ENCODE data around the gene PIP4K2C.
"Not testable (repeated sequence)": the region's sequence is repeated elsewhere in the genome, so short reads cannot be mapped to it uniquely, and the experiment has no call there.

PIP4K2C gene

GRCh38 chr12:57641699-57642442 lies 50.9 kb downstream of the PIP4K2C start:
- DNase-seq: no peak

GRCh38 chr12:57645990-57646658 lies 55.1 kb downstream of the PIP4K2C start:
- DNase-seq: not testable (repeated sequence)

- DNase-seq: not testable (repeated sequence)
Measured at GRCh38 chr12:57646659-57647049, 55.7 kb downstream of the PIP4K2C start.
